K562 treated with DMSO at 1 percent for 48 hours (cell line): Measurements from ENCODE around the gene COX7A2. TPM values are rescaled to one million over a fixed set of nuclear protein-coding genes. Genes with fewer than 3 reads are reported as not detected.

Experiments used
- total RNA-seq: library from RNA; unstranded; fragments of 300-600 nt; gene quantifications from 2 replicates; pipeline ENCODE4 v1.2.3, GENCODE V29; 2022; ENCODE audit warnings: low replicate concordance; ENCODE audit errors: extremely low read depth

Gene COX7A2, protein sequence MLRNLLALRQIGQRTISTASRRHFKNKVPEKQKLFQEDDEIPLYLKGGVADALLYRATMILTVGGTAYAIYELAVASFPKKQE
- not detected in 2 replicates for total RNA-seq

DNA sequence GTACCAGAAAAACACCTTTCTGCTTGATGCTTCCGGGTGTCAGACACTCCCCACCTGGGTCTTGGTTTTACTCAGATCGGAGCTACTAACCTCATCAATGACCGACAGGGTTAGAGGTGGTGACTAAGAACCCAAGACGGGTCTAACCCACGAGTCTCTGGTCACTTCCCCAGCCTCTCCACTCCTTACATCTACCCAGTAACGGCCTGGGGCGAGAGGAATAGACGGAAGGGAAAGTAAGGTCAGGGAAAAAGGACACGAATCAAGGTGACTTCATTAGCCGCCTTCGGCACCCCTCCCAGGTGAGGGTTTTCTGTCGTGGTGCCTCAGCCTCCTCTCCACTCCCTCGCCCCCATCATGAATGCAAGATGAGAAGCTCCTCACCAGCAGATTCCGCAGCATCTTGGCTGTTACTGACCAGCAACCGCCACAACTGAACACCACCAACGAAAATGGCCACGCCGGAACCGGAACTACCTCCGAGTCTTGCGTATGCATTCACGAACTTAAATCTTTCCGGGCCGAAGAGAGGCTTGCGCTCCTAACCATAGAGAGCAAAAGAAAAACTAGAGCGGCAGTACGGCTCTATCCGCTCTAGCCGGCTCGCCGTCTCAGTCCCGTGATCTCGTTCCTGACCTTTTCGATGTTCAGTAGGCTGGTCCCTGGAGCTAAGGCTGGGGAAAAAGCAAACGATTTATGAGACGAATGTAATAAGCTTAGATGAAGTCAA, at the start of gene COX7A2:
COX7A2 (minus strand) TSS at position 469 of the 730 bp plus-strand sequence; CDS start at position 402, 67 bp downstream.

DNA sequence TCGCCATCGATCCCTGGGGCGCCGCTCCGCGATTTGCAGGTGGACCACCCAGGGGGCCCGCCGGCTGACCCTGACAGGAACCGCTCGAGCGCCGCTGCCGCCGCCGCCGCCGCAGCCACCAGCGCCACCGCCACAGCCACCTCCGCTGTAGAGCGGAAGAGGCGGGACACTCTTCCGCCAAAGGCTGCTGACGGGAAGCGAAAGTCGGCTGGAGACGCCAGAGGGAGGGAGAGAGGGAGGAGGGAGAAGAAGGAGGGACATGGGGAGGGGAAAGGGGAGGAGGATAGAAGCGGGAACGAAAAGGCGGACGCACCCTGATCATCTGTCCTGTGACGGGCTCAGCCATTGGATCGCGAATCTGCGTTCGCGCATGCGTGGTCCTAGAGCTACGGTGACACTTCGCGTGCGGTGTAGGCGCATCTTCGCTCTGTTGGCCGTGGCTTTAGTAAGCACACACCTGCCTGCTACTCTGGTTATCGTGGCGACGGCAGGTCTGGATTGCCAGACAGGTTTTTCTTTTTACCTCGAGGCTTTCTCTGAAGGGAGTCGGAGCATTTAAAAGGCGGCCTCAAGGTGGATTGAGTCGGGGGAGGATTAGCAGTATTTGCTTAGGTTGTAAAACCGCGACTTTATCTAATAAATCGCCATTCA, 41.2 kb upstream of the COX7A2 start, which contains the start of gene TMEM30A:
TMEM30A (minus strand) TSS at position 161 of the 651 bp plus-strand sequence; CDS start at position 7, 154 bp downstream.

DNA sequence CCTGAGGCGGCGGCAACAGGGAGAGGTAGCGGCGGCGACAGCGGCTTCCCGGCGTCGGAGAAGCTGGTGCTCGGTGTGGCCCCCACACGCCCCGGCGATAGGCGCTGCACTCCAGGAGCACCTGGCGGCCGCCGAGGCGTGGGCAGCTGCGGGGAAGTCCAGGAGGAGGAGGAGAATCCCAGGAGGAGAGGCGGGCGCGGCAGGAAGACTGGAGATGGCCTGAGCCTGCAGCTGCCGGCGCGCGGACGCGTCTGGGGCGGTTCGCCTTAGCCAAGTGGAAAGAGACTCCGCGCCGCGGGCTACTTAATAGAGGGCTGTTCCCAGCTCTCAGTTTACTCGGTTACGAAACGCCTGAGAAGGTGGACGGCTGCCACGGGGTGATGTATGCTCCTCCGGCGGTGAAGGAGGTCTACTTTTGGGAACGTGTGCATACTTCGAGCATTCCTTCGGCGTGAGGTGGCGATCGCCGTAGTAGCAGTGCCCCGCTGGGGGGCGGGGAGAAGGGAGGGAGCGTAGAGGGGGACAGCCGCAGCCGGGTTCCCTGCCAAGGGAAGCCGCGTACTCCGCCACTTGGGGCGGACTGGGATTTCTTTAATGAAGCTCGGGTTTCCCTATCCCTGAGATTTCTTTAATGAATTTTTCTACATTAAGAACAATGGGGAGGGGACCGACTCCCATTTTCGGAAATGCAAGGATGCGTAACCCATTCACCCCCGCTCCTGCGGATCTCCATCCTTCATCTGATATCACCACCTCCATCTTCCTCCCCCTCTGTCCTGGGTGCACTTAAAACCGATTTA, 37.6 kb downstream of the COX7A2 start, which contains the start of gene COL12A1:
COL12A1 (minus strand) TSS at position 278 of the 800 bp plus-strand sequence. CDS start 3,261 bp downstream, outside the sequence.

Other genes with a start within 250 kb of the COX7A2 start
- not detected in 2 replicates for gene COL12A1, start 37.7 kb downstream of the COX7A2 start, total RNA-seq
- not detected in 2 replicates for gene TMEM30A, start 41.0 kb upstream of the COX7A2 start, total RNA-seq
- not detected in 2 replicates for gene FILIP1, start 250.0 kb upstream of the COX7A2 start, total RNA-seq